Fibroblast of pulmonary artery (primary cell): ENCODE results near the gene LYRM4.

ENCODE experiments used
- DNase-seq: peaks from one replicate; pipeline ENCODE4 v3.0.0-alpha.2; 2010; ENCODE audit warnings: low read depth
- H3K4me3 ChIP-seq: replicated peaks from 2 replicates; pipeline ENCODE4 v1.5.1; 2011; ENCODE audit warnings: low read depth, mild to moderate bottlenecking, control low read depth, low read length, moderate library complexity
- CTCF ChIP-seq: IDR thresholded peaks from 2 replicates; pipeline ENCODE4 v1.5.1; 2011; ENCODE audit warnings: mild to moderate bottlenecking, control low read depth, low read length, inconsistent platforms; ENCODE audit errors: missing control alignments

Gene LYRM4

GRCh38 chr6:5247201-5247600 is 13.5 kb downstream of the LYRM4 start:
- DNase-seq = no peak
- no peak overlapping the region for H3K4me3 ChIP-seq
- no peak for TF ChIP-seq CTCF

GRCh38 chr6:5246141-5247097 is 14.3 kb downstream of the LYRM4 start:
- TF ChIP-seq CTCF = no peak
- DNase-seq = no peak
- no peak overlapping the region for H3K4me3 ChIP-seq

- no peak for DNase-seq
- no peak for TF ChIP-seq CTCF
Observed at GRCh38 chr6:5243069-5243468, 17.7 kb downstream of the LYRM4 start.

GRCh38 chr6:5241252-5241651 is 19.5 kb downstream of the LYRM4 start:
- H3K4me3 ChIP-seq = no peak overlapping the region
- TF ChIP-seq CTCF = no peak
- no peak for DNase-seq

More at GRCh38 chr6:5243069-5243468, 17.7 kb downstream of the LYRM4 start:
- H3K4me3 ChIP-seq = no peak overlapping the region

GRCh38 chr6:5238336-5238735 is 22.4 kb downstream of the LYRM4 start:
- TF ChIP-seq CTCF = no peak
- no peak for DNase-seq
- no peak overlapping the region for H3K4me3 ChIP-seq

GRCh38 chr6:5237805-5238204 is 22.9 kb downstream of the LYRM4 start:
- TF ChIP-seq CTCF = no peak
- DNase-seq = no peak
- H3K4me3 ChIP-seq = no peak overlapping the region

- DNase-seq = no peak
- H3K4me3 ChIP-seq = no peak overlapping the region
- no peak for TF ChIP-seq CTCF
Observed at GRCh38 chr6:5235830-5236229, 24.9 kb downstream of the LYRM4 start.
